K562 (cell line): ENCODE measurements around the gene RNF126. TPM values are rescaled to one million over a fixed set of nuclear protein-coding genes. Genes with fewer than 3 reads are reported as not detected.
A peak's percentile ranks its signal among the peaks of the same experiment; 100 is the strongest.

Source experiments
- ATF7 ChIP-seq: fragments of 450-650 bp; IDR thresholded peaks from 2 replicates; pipeline ENCODE4 v1.7.1; 2014; ENCODE audit warnings: mild to moderate bottlenecking, moderate library complexity
- ETV1 ChIP-seq: fragments of 450-650 bp; conservative IDR thresholded peaks from 2 replicates; pipeline ENCODE4 v1.6.1; 2016; ENCODE audit warnings: missing genetic modification characterization, control low read depth, low read depth, missing compliant biosample characterization
- HDAC6 ChIP-seq: IDR thresholded peaks from 2 replicates; pipeline ENCODE4 v1.6.1; 2012; ENCODE audit warnings: low read depth, mild to moderate bottlenecking, control low read depth, inconsistent platforms, low read length, moderate library complexity
- HMGN3 ChIP-seq: IDR thresholded peaks from 2 replicates; pipeline ENCODE4 v1.6.1; 2011; ENCODE audit warnings: borderline replicate concordance, low read depth, mild to moderate bottlenecking, mixed read lengths, low read length; ENCODE audit not compliant: insufficient read length; ENCODE audit errors: extremely low read depth
- HNRNPLL ChIP-seq: fragments of 200-400 bp; formaldehyde crosslinking; IDR thresholded peaks from 2 replicates; pipeline ENCODE4 v1.6.1; 2017; ENCODE audit warnings: low read length, low read depth, mild to moderate bottlenecking; ENCODE audit not compliant: poor library complexity, severe bottlenecking
- KAT2B ChIP-seq: IDR thresholded peaks from one replicate; pipeline ENCODE4 v1.6.1; 2012; ENCODE audit warnings: low read depth, mild to moderate bottlenecking, control low read depth, inconsistent platforms, low read length, moderate library complexity
- MAFK ChIP-seq: IDR thresholded peaks from 2 replicates; pipeline ENCODE4 v1.6.1; 2011; ENCODE audit warnings: low read length, improper control_type of control experiment
- MCM5 ChIP-seq: fragments of 450-650 bp; IDR thresholded peaks from 2 replicates; pipeline ENCODE4 v1.6.1; 2016; ENCODE audit warnings: low read depth
- NFXL1 ChIP-seq: fragments of 450-650 bp; formaldehyde crosslinking; IDR thresholded peaks from 2 replicates; pipeline ENCODE4 v1.4.0; 2021; ENCODE audit warnings: mild to moderate bottlenecking
- NR2C2 ChIP-seq, 2 experiments: fragments of 200-800 bp in 1 of 2; sonication (Bioruptor generic) in 1 of 2; sonication (generic) in 1 of 2; formaldehyde crosslinking in 1 of 2; IDR thresholded peaks; 2 replicates each; pipeline versions ENCODE4 v1.6.1 to v1.8.0; 2016 to 2022; ENCODE audit warnings: mild to moderate bottlenecking in 1 of 2, missing compliant biosample characterization in 1 of 2, missing genetic modification characterization in 1 of 2, missing genetic modification reagents in 1 of 2
- RBFOX2 ChIP-seq: fragments of 200-400 bp; formaldehyde crosslinking; IDR thresholded peaks from 2 replicates; pipeline ENCODE4 v1.6.1; 2017; ENCODE audit warnings: low read depth, mild to moderate bottlenecking, low read length, moderate library complexity
- SP1 ChIP-seq: sonication (generic); formaldehyde crosslinking; IDR thresholded peaks from 2 replicates; pipeline ENCODE4 v1.8.1; 2022; ENCODE audit warnings: mild to moderate bottlenecking, missing genetic modification reagents
- SPI1 ChIP-seq: IDR thresholded peaks from 2 replicates; pipeline ENCODE4 v1.6.1; 2011; ENCODE audit warnings: low read depth, low read length, control low read depth, borderline replicate concordance
- TCF7 ChIP-seq: sonication (generic); IDR thresholded peaks from 2 replicates; pipeline ENCODE4 v1.6.1; 2016; ENCODE audit warnings: antibody characterized with exemption, borderline replicate concordance
- U2AF2 ChIP-seq: fragments of 200-400 bp; formaldehyde crosslinking; optimal IDR thresholded peaks from 2 replicates; pipeline ENCODE3; 2017; ENCODE audit warnings: low read depth, mild to moderate bottlenecking, low read length
- XRCC5 ChIP-seq: fragments of 200-400 bp; formaldehyde crosslinking; IDR thresholded peaks from 2 replicates; pipeline ENCODE4 v1.6.1; 2017; ENCODE audit warnings: low read depth, mild to moderate bottlenecking, low read length
- ZNF12 ChIP-seq: sonication (generic); formaldehyde crosslinking; IDR thresholded peaks from 2 replicates; pipeline ENCODE4 v1.4.0; 2020; ENCODE audit warnings: mild to moderate bottlenecking, missing genetic modification reagents
- ZNF24 ChIP-seq: fragments of 450-650 bp; IDR thresholded peaks from 2 replicates; pipeline ENCODE4 v1.6.1; 2016
- ZNF311 ChIP-seq: fragments of 250-450 bp; sonication (Bioruptor Pico); IDR thresholded peaks from 2 replicates; pipeline ENCODE4 v1.4.0; 2020; ENCODE audit warnings: mild to moderate bottlenecking, moderate library complexity
- ZNF431 ChIP-seq: sonication (generic); formaldehyde crosslinking; IDR thresholded peaks from 2 replicates; pipeline ENCODE4 v1.8.0; 2022; ENCODE audit warnings: mild to moderate bottlenecking, missing genetic modification reagents
- ZNF76 ChIP-seq: fragments of 250-450 bp; sonication (Bioruptor Pico); IDR thresholded peaks from 2 replicates; pipeline ENCODE4 v1.4.0; 2020; ENCODE audit warnings: mild to moderate bottlenecking, moderate library complexity, borderline replicate concordance
- polyA plus RNA-seq, 8 experiments: library from polyadenylated mRNA; depleted of rRNA in 4 of 8; stranded (reverse) in 5 of 8; unstranded in 3 of 8; fragments of >200 nt; fragmentation: Nextera tagmentation in 2 of 8; fragmentation: Illumina TruSeq in 1 of 8; extraction: Ambion mirVana in 2 of 8; extraction: Trizol in 1 of 8; gene quantifications; 2 replicates each; pipeline versions ENCODE4 v1.2.1 to v1.2.3, GENCODE V29; 2011 to 2014; ENCODE audit warnings: inconsistent platforms in 1 of 8, missing spikeins in 1 of 8
- total RNA-seq, 7 experiments: library from RNA; depleted of rRNA in 6 of 7; stranded (reverse); fragments of >200 nt in 6 of 7; fragmentation: Illumina TruSeq in 2 of 7; extraction: Trizol in 2 of 7; gene quantifications; 2 replicates each; pipeline versions ENCODE4 v1.2.1 to v1.2.3, GENCODE V29; 2011 to 2021; ENCODE audit warnings: low replicate concordance in 1 of 7
- TF ChIP-seq, protein P1 (sequence below): fragments of 250-450 bp; sonication (Bioruptor Pico); IDR thresholded peaks from 2 replicates; pipeline ENCODE4 v1.8.0; 2021; ENCODE audit warnings: moderate library complexity, mild to moderate bottlenecking, inconsistent platforms
- TF ChIP-seq, protein P2 (sequence below): fragments of 200-800 bp; sonication (Bioruptor generic); IDR thresholded peaks from 2 replicates; pipeline ENCODE4 v1.6.1; 2017; ENCODE audit warnings: missing genetic modification characterization, missing compliant biosample characterization
- TF ChIP-seq, protein P3 (sequence below): fragments of 250-450 bp; sonication (Bioruptor Pico); IDR thresholded peaks from 2 replicates; pipeline ENCODE4 v1.9.0; 2021; ENCODE audit warnings: mild to moderate bottlenecking, inconsistent platforms

Gene RNF126
- total and polyA plus RNA-seq, 9 of the 15 experiments (the other 6 are each of a cell fraction or from before 2014, with no cell fraction given), result 0.27 to 101 (median 12.3) TPM

DNA sequence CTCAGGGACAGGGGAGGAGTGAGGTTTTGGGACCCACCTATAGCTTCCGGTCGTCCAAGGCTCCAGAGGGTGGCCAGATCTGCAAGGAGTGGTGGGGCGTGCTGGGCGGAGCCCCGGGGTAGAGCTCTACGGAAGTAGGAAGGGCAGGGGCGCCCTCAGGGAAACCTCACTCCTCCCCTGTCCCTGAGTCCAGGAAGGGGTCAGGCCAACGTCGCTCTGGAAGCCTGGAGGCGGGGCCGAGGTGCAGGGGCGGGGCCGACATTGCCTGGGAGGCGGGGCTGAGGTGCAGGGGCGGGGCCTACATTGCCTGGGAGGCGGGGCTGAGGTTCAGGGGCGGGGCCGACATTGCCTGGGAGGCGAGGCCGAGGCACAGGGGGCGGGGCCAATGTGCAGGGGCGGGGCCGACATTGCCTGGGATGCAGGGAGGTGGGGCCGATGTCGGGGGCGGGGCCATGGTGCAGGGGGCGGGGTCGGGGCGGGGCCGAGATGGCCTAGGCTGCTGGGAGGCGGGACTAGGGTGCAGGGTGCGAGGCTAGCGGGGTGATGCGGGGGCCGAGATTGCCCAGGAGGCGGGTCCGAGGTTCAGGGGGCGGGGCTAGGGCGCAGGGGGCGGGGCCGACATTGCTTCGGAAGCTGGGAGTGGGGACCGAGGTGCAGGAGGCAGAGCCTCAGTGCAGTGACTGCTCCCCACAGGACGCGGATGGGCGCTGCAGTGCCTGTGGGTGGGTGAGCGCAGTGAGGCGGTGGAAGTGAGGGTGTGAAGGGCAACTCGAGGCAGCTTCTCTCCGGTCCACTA, 40.8 kb upstream of the RNF126 start (continued):
- TF ChIP-seq ZNF76 (no peak), ZNF431 (CRISPR knock-in tag) (no peak), SP1 (peak; percentile 69), ATF7 (no peak), U2AF2 (no peak), NR2C2 (CRISPR knock-in tag; IDR thresholded peaks at IDR 0.05) (no peak), NR2C2 (tag; IDR thresholded peaks at IDR 0.05) (peak; percentile 50; the same call in 1 of the 2 replicates), TCF7 (no peak), HDAC6 (no peak), HMGN3 (peak; percentile 60), RBFOX2 (peak; percentile 74), SPI1 (peak; percentile 48; the same call in 1 of the 2 replicates), MAFK (no peak), MCM5 (no peak), ETV1 (no peak; the same call in 1 of the 2 replicates), ZNF12 (no peak), KAT2B (no peak), ZNF24 (no peak), NFXL1 (CRISPR knock-in tag) (no peak), ZNF311 (CRISPR knock-in tag) (no peak), HNRNPLL (no peak), XRCC5 (0 out of 2 replicates have a peak, but pooled peaks have one; percentile 6)
- TF ChIP-seq, protein P1, sequence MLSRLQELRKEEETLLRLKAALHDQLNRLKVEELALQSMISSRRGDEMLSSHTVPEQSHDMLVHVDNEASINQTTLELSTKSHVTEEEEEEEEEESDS (CRISPR knock-in tag), result no peak
- TF ChIP-seq, protein P2, sequence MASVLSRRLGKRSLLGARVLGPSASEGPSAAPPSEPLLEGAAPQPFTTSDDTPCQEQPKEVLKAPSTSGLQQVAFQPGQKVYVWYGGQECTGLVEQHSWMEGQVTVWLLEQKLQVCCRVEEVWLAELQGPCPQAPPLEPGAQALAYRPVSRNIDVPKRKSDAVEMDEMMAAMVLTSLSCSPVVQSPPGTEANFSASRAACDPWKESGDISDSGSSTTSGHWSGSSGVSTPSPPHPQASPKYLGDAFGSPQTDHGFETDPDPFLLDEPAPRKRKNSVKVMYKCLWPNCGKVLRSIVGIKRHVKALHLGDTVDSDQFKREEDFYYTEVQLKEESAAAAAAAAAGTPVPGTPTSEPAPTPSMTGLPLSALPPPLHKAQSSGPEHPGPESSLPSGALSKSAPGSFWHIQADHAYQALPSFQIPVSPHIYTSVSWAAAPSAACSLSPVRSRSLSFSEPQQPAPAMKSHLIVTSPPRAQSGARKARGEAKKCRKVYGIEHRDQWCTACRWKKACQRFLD, result no peak
- TF ChIP-seq, protein P3, sequence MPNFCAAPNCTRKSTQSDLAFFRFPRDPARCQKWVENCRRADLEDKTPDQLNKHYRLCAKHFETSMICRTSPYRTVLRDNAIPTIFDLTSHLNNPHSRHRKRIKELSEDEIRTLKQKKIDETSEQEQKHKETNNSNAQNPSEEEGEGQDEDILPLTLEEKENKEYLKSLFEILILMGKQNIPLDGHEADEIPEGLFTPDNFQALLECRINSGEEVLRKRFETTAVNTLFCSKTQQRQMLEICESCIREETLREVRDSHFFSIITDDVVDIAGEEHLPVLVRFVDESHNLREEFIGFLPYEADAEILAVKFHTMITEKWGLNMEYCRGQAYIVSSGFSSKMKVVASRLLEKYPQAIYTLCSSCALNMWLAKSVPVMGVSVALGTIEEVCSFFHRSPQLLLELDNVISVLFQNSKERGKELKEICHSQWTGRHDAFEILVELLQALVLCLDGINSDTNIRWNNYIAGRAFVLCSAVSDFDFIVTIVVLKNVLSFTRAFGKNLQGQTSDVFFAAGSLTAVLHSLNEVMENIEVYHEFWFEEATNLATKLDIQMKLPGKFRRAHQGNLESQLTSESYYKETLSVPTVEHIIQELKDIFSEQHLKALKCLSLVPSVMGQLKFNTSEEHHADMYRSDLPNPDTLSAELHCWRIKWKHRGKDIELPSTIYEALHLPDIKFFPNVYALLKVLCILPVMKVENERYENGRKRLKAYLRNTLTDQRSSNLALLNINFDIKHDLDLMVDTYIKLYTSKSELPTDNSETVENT (CRISPR knock-in tag), result peak; percentile 25; the same call in 1 of the 2 replicates
